Breast epithelium (tissue), 4 donors: Measurements from ENCODE around the gene CTTNBP2NL. TPM values are rescaled to one million over a fixed set of nuclear protein-coding genes. Genes with fewer than 3 reads are reported as not detected.

Source experiments
- DNase-seq, 2 donors: peaks; one replicate each; pipeline ENCODE4 v3.0.0-alpha.2; 2019; ENCODE audit warnings: low spot score in 2 of 2
- H3K27ac ChIP-seq, 2 donors: fragments of 200-600 bp; sonication (generic) in 1 of 2; one replicate each; pipeline ENCODE4 v1.5.1; 2016 to 2019; ENCODE audit warnings: mild to moderate bottlenecking in 1 of 2
- H3K27me3 ChIP-seq, 2 donors: fragments of 200-600 bp; sonication (generic) in 1 of 2; one replicate each; pipeline versions ENCODE4 v1.5.1 to v1.6.0; 2017 to 2019; ENCODE audit warnings: control low read depth in 1 of 2, mild to moderate bottlenecking in 1 of 2
- H3K36me3 ChIP-seq: fragments of 200-600 bp; one replicate; pipeline ENCODE4 v1.5.1; 2019
- H3K4me1 ChIP-seq, 2 donors: fragments of 200-600 bp; sonication (generic); one replicate each; pipeline ENCODE4 v1.5.1; 2016 to 2019; ENCODE audit warnings: control low read depth in 1 of 2
- H3K4me3 ChIP-seq, 3 donors: fragments of 200-600 bp; sonication (generic); 1 replicate in 2 of 3; 2 replicates in 1 of 3; pipeline ENCODE4 v1.5.1; 2016 to 2019; ENCODE audit warnings: mild to moderate bottlenecking in 3 of 3, moderate library complexity in 2 of 3
- H3K9me3 ChIP-seq, 2 donors: fragments of 200-600 bp; sonication (generic) in 1 of 2; one replicate each; pipeline ENCODE4 v1.5.1; 2016 to 2019; ENCODE audit warnings: control low read depth in 1 of 2
- CTCF ChIP-seq, 3 donors: fragments of 450-650 bp; IDR thresholded peaks; one replicate each; pipeline ENCODE4 v1.5.1; 2016 to 2017; ENCODE audit warnings: antibody characterized with exemption in 3 of 3, mild to moderate bottlenecking in 3 of 3, moderate library complexity in 3 of 3
- POLR2A ChIP-seq: fragments of 450-650 bp; IDR thresholded peaks from one replicate; pipeline ENCODE4 v1.6.1; 2016; ENCODE audit warnings: antibody characterized with exemption, mild to moderate bottlenecking, moderate library complexity
- POLR2AphosphoS5 ChIP-seq, 3 donors: sonication (generic); formaldehyde crosslinking; IDR thresholded peaks; one replicate each; pipeline ENCODE4 v1.6.1; 2017; ENCODE audit warnings: antibody characterized with exemption in 3 of 3
- intact Hi-C: fragments of 100-400 bp; cut with DNase I; formaldehyde crosslinking; loops from one replicate; pipeline ENCODE4 v1.15.1; 2023; ENCODE audit warnings: low total_unique reads
- total RNA-seq, 3 donors: library from RNA; depleted of rRNA; stranded (reverse); fragments of >200 nt; gene quantifications; one replicate each; pipeline ENCODE4 v1.1.0, GENCODE V29; 2016

CTTNBP2NL gene
- total RNA-seq, result 10 to 100 TPM; 24.1 to 30.4 (median 25.9) TPM

- DNase-seq, result peak; percentile 96 to 98
- peaks cover 4 to 24% of the 10 kb centered on the region in 2 donors for H3K4me1 ChIP-seq
- TF ChIP-seq POLR2AphosphoS5 (IDR thresholded peaks at IDR 0.05) (peak; percentile 72 to 86 (median 84)), CTCF (IDR thresholded peaks at IDR 0.05) (no peak), POLR2A (peak; percentile 55)
- peak within 1 kb of the TSS; percentile 96 to 98 for H3K27ac ChIP-seq
- H3K4me3 ChIP-seq, result peak within 1 kb of the TSS; percentile 81 to 97 (median 97)
- intact Hi-C loops, result loop anchor here (10.0 kb wide), 1 partner anchor 69 kb away; no protein-coding TSS in a partner anchor
- H3K27me3 ChIP-seq, result no peaks in the 10 kb centered on the region
- no peaks in the 10 kb centered on the region for H3K9me3 ChIP-seq
- H3K36me3 ChIP-seq, result no peaks in the 10 kb centered on the region
Measured at GRCh38 chr1:112395821-112396652, at the start of gene CTTNBP2NL. CTTNBP2NL (plus strand) TSS chr1:112396214; CDS start chr1:112416166, 19,952 bp downstream.

GRCh38 chr1:112346801-112347350 lies 49.1 kb upstream of the CTTNBP2NL start:
- H3K27ac ChIP-seq, result no peak overlapping the region
- no peak overlapping the region for H3K4me3 ChIP-seq
- H3K27me3 ChIP-seq, result no peaks in the 10 kb centered on the region
- peaks cover 6 to 20% of the 10 kb centered on the region in 2 donors for H3K9me3 ChIP-seq
- TF ChIP-seq CTCF (IDR thresholded peaks at IDR 0.05) (no peak), POLR2A (no peak), POLR2AphosphoS5 (IDR thresholded peaks at IDR 0.05) (no peak)
- intact Hi-C loops, result loop anchor here (10.0 kb wide), 1 partner anchor 1188 kb away; no protein-coding TSS in a partner anchor
- no peaks in the 10 kb centered on the region for H3K4me1 ChIP-seq
- DNase-seq, result no peak
- no peaks in the 10 kb centered on the region for H3K36me3 ChIP-seq

GRCh38 chr1:112356765-112357164 lies 39.2 kb upstream of the CTTNBP2NL start:
- no peaks in the 10 kb centered on the region for H3K27me3 ChIP-seq
- peak overlapping the region in 1 of 2 donors; percentile 99 for H3K27ac ChIP-seq
- no peaks in the 10 kb centered on the region for H3K36me3 ChIP-seq
- H3K9me3 ChIP-seq, result peaks cover 0 to 11% of the 10 kb centered on the region in 2 donors
- TF ChIP-seq CTCF (IDR thresholded peaks at IDR 0.05), result no peak
- no peak for TF ChIP-seq POLR2A
- TF ChIP-seq POLR2AphosphoS5 (IDR thresholded peaks at IDR 0.05), result no peak
- no peak for DNase-seq
- peaks cover 7 to 18% of the 10 kb centered on the region in 2 donors for H3K4me1 ChIP-seq
- H3K4me3 ChIP-seq, result no peak overlapping the region
- intact Hi-C loops, result no loop called here

- H3K27me3 ChIP-seq, result no peaks in the 10 kb centered on the region
- TF ChIP-seq CTCF (IDR thresholded peaks at IDR 0.05) (no peak), POLR2AphosphoS5 (IDR thresholded peaks at IDR 0.05) (no peak), POLR2A (no peak)
- peak overlapping the region in 1 of 2 donors; percentile 99 for H3K27ac ChIP-seq
- no peak overlapping the region for H3K4me3 ChIP-seq
- DNase-seq, result no peak
- intact Hi-C loops, result no loop called here
- peaks cover 0 to 5% of the 10 kb centered on the region in 2 donors for H3K9me3 ChIP-seq
- no peaks in the 10 kb centered on the region for H3K36me3 ChIP-seq
- peaks cover 7 to 18% of the 10 kb centered on the region in 2 donors for H3K4me1 ChIP-seq
Measured at GRCh38 chr1:112357467-112357866, 38.5 kb upstream of the CTTNBP2NL start.
